Stimulated activated CD4-positive, alpha-beta T cell treated with anti-CD3 and anti-CD28 coated beads, Interleukin-15, amount 100 ng/mL, for 1 hour (primary cell): ENCODE results near the gene HMGCLL1.

Experiments used
- DNase-seq, 2 donors: peaks; one replicate each; pipeline ENCODE4 v3.0.0-alpha.2; 2020; ENCODE audit warnings: low read depth in 1 of 2, low spot score in 1 of 2

Gene HMGCLL1

GRCh38 chr6:55447891-55448290 is 131.1 kb downstream of the HMGCLL1 start:
- no peak for DNase-seq

- DNase-seq: no peak
Measured at GRCh38 chr6:55445648-55446204, 133.3 kb downstream of the HMGCLL1 start.

- DNase-seq: no peak
Measured at GRCh38 chr6:55443238-55444134, 135.5 kb downstream of the HMGCLL1 start.

GRCh38 chr6:55438203-55438602 is 140.8 kb downstream of the HMGCLL1 start:
- DNase-seq: no peak

GRCh38 chr6:55437141-55437540 is 141.9 kb downstream of the HMGCLL1 start:
- no peak for DNase-seq

GRCh38 chr6:55433446-55434130 is 145.4 kb downstream of the HMGCLL1 start:
- no peak for DNase-seq

GRCh38 chr6:55423933-55424332 is 155.1 kb downstream of the HMGCLL1 start:
- no peak for DNase-seq

- DNase-seq: no peak
Measured at GRCh38 chr6:55410674-55411073, 168.3 kb downstream of the HMGCLL1 start.

- DNase-seq: no peak
Measured at GRCh38 chr6:55405474-55406235, 173.3 kb downstream of the HMGCLL1 start.

GRCh38 chr6:55399351-55399750 is 179.6 kb downstream of the HMGCLL1 start:
- DNase-seq: no peak

GRCh38 chr6:55397986-55398385 is 181.0 kb downstream of the HMGCLL1 start:
- DNase-seq: no peak

- DNase-seq: no peak
Measured at GRCh38 chr6:55395871-55396270, 183.1 kb downstream of the HMGCLL1 start.

GRCh38 chr6:55388211-55388610 is 190.8 kb downstream of the HMGCLL1 start:
- no peak for DNase-seq
